ENCODE measurements around the gene KRTAP9-4. TPM values are rescaled to one million over a fixed set of nuclear protein-coding genes. Genes with fewer than 3 reads are reported as not detected.
"Not testable (repeated sequence)": the region's sequence is repeated elsewhere in the genome, so short reads cannot be mapped to it uniquely, and the experiment has no call there.

The KRTAP9-4 gene
- total RNA-seq, 1 experiment from 2014 or later, result not detected

- DNase-seq (ENCODE audit: low read depth), result no peak
These were observed 15.1 kb downstream of the KRTAP9-4 start for GRCh38 chr17:41264599-41264998.

- no peak for DNase-seq (ENCODE audit: low read depth)
These were observed 15.6 kb downstream of the KRTAP9-4 start, which contains the start of gene KRTAP9-6 for GRCh38 chr17:41265078-41265477. TSS of gene KRTAP9-6 (plus strand) at chr17:41265378. CDS start at chr17:41265378, 0 bp downstream.

GRCh38 chr17:41267711-41268110 is 18.2 kb downstream of the KRTAP9-4 start:
- no peak for DNase-seq (ENCODE audit: low read depth)

- not testable (repeated sequence) for DNase-seq (ENCODE audit: low read depth)
These were observed 21.8 kb downstream of the KRTAP9-4 start for GRCh38 chr17:41271323-41271722.

- DNase-seq (ENCODE audit: low read depth), result no peak
These were observed 22.4 kb downstream of the KRTAP9-4 start for GRCh38 chr17:41271858-41272257.

- not testable (repeated sequence) for DNase-seq (ENCODE audit: low read depth)
These were observed 26.2 kb downstream of the KRTAP9-4 start, which contains the start of gene KRTAP9-7 for GRCh38 chr17:41275648-41276190. TSS of gene KRTAP9-7 (plus strand) at chr17:41275698. CDS start at chr17:41275698, 0 bp downstream.

- DNase-seq (ENCODE audit: low read depth), result no peak
These were observed 28.9 kb downstream of the KRTAP9-4 start for GRCh38 chr17:41278176-41278955.

GRCh38 chr17:41284043-41284442 is 34.6 kb downstream of the KRTAP9-4 start:
- DNase-seq (ENCODE audit: low read depth), result no peak

GRCh38 chr17:41284546-41284945 is 35.1 kb downstream of the KRTAP9-4 start:
- DNase-seq (ENCODE audit: low read depth), result no peak

- no peak for DNase-seq (ENCODE audit: low read depth)
These were observed 37.6 kb downstream of the KRTAP9-4 start for GRCh38 chr17:41287050-41287449.

- DNase-seq (ENCODE audit: low read depth), result no peak
These were observed 44.5 kb downstream of the KRTAP9-4 start for GRCh38 chr17:41294016-41294415.

GRCh38 chr17:41296846-41297245 is 47.4 kb downstream of the KRTAP9-4 start:
- no peak for DNase-seq (ENCODE audit: low read depth)

GRCh38 chr17:41298458-41299135 is 49.1 kb downstream of the KRTAP9-4 start:
- no peak for DNase-seq (ENCODE audit: low read depth)

Other genes starting within 250 kb of the KRTAP9-4 start
- not detected in 2 replicates for gene KRTAP3-2, start 249.8 kb upstream of the KRTAP9-4 start, total RNA-seq (2014; rRNA removed; shearing (Covaris generic))
- not detected in 2 replicates for gene KRTAP3-1, start 240.6 kb upstream of the KRTAP9-4 start, total RNA-seq (2014; rRNA removed; shearing (Covaris generic))
- not detected in 2 replicates for gene KRTAP1-5, start 222.5 kb upstream of the KRTAP9-4 start, total RNA-seq (2014; rRNA removed; shearing (Covaris generic))
- gene KRTAP1-4, start 219.5 kb upstream of the KRTAP9-4 start, total RNA-seq (2014; rRNA removed; shearing (Covaris generic)), result not detected in 2 replicates
- not detected in 2 replicates for gene KRTAP1-3, start 214.8 kb upstream of the KRTAP9-4 start, total RNA-seq (2014; rRNA removed; shearing (Covaris generic))
- gene KRTAP1-1, start 208.2 kb upstream of the KRTAP9-4 start, total RNA-seq (2014; rRNA removed; shearing (Covaris generic)), result 1.5 TPM in 1 of 2 replicates, not detected in the other
- not detected in 2 replicates for gene KRTAP2-1, start 202.4 kb upstream of the KRTAP9-4 start, total RNA-seq (2014; rRNA removed; shearing (Covaris generic))
- gene KRTAP2-2, start 194.5 kb upstream of the KRTAP9-4 start, total RNA-seq (2014; rRNA removed; shearing (Covaris generic)), result not detected in 2 replicates
- not detected in 2 replicates for gene KRTAP2-3, start 189.6 kb upstream of the KRTAP9-4 start, total RNA-seq (2014; rRNA removed; shearing (Covaris generic))
- gene KRTAP2-4, start 183.8 kb upstream of the KRTAP9-4 start, total RNA-seq (2014; rRNA removed; shearing (Covaris generic)), result not detected in 2 replicates
- not detected in 2 replicates for gene KRTAP4-7, start 165.5 kb upstream of the KRTAP9-4 start, total RNA-seq (2014; rRNA removed; shearing (Covaris generic))
- gene KRTAP4-8, start 151.5 kb upstream of the KRTAP9-4 start, total RNA-seq (2014; rRNA removed; shearing (Covaris generic)), result not detected in 2 replicates
- gene KRTAP4-16, start 147.5 kb upstream of the KRTAP9-4 start, total RNA-seq (2014; rRNA removed; shearing (Covaris generic)), result not detected in 2 replicates
- gene KRTAP4-9, start 144.3 kb upstream of the KRTAP9-4 start, total RNA-seq (2014; rRNA removed; shearing (Covaris generic)), result not detected in 2 replicates
- not detected in 2 replicates for gene KRTAP4-11, start 131.3 kb upstream of the KRTAP9-4 start, total RNA-seq (2014; rRNA removed; shearing (Covaris generic))
- gene KRTAP4-12, start 125.5 kb upstream of the KRTAP9-4 start, total RNA-seq (2014; rRNA removed; shearing (Covaris generic)), result not detected in 2 replicates
- gene KRTAP4-6, start 109.1 kb upstream of the KRTAP9-4 start, total RNA-seq (2014; rRNA removed; shearing (Covaris generic)), result not detected in 2 replicates
- not detected in 2 replicates for gene KRTAP4-5, start 99.9 kb upstream of the KRTAP9-4 start, total RNA-seq (2014; rRNA removed; shearing (Covaris generic))
- gene KRTAP4-4, start 88.9 kb upstream of the KRTAP9-4 start, total RNA-seq (2014; rRNA removed; shearing (Covaris generic)), result not detected in 2 replicates
- not detected in 2 replicates for gene KRTAP4-3, start 81.5 kb upstream of the KRTAP9-4 start, total RNA-seq (2014; rRNA removed; shearing (Covaris generic))
- gene KRTAP4-2, start 71.5 kb upstream of the KRTAP9-4 start, total RNA-seq (2014; rRNA removed; shearing (Covaris generic)), result not detected in 2 replicates
- not detected in 2 replicates for gene KRTAP4-1, start 64.8 kb upstream of the KRTAP9-4 start, total RNA-seq (2014; rRNA removed; shearing (Covaris generic))
- not detected in 2 replicates for gene KRTAP9-1, start 59.8 kb upstream of the KRTAP9-4 start, total RNA-seq (2014; rRNA removed; shearing (Covaris generic))
- gene KRTAP9-2, start 23.0 kb upstream of the KRTAP9-4 start, total RNA-seq (2014; rRNA removed; shearing (Covaris generic)), result not detected in 2 replicates
- gene KRTAP9-3, start 17.2 kb upstream of the KRTAP9-4 start, total RNA-seq (2014; rRNA removed; shearing (Covaris generic)), result not detected in 2 replicates
- gene KRTAP9-8, start 11.7 kb upstream of the KRTAP9-4 start, total RNA-seq (2014; rRNA removed; shearing (Covaris generic)), result not detected in 2 replicates
- not detected in 2 replicates for gene KRTAP9-9, start 5.7 kb downstream of the KRTAP9-4 start, total RNA-seq (2014; rRNA removed; shearing (Covaris generic))
- not detected in 2 replicates for gene KRTAP9-6, start 15.7 kb downstream of the KRTAP9-4 start, total RNA-seq (2014; rRNA removed; shearing (Covaris generic))
- not detected in 2 replicates for gene KRTAP9-7, start 26.0 kb downstream of the KRTAP9-4 start, total RNA-seq (2014; rRNA removed; shearing (Covaris generic))
- not detected in 2 replicates for gene KRTAP29-1, start 53.2 kb downstream of the KRTAP9-4 start, total RNA-seq (2014; rRNA removed; shearing (Covaris generic))
- not detected in 2 replicates for gene KRTAP16-1, start 59.6 kb downstream of the KRTAP9-4 start, total RNA-seq (2014; rRNA removed; shearing (Covaris generic))
- not detected in 2 replicates for gene KRTAP17-1, start 66.0 kb downstream of the KRTAP9-4 start, total RNA-seq (2014; rRNA removed; shearing (Covaris generic))
- gene KRT33A, start 101.1 kb downstream of the KRTAP9-4 start, total RNA-seq (2014; rRNA removed; shearing (Covaris generic)), result not detected in 2 replicates
- not detected in 2 replicates for gene KRT33B, start 120.1 kb downstream of the KRTAP9-4 start, total RNA-seq (2014; rRNA removed; shearing (Covaris generic))
- 0.46 and 1.4 TPM in 2 replicates for gene KRT34, start 132.6 kb downstream of the KRTAP9-4 start, total RNA-seq (2014; rRNA removed; shearing (Covaris generic))
- gene KRT31, start 147.9 kb downstream of the KRTAP9-4 start, total RNA-seq (2014; rRNA removed; shearing (Covaris generic)), result not detected in 2 replicates
- not detected in 2 replicates for gene KRT37, start 174.9 kb downstream of the KRTAP9-4 start, total RNA-seq (2014; rRNA removed; shearing (Covaris generic))
- gene KRT38, start 191.3 kb downstream of the KRTAP9-4 start, total RNA-seq (2014; rRNA removed; shearing (Covaris generic)), result not detected in 2 replicates
- gene KRT32, start 217.7 kb downstream of the KRTAP9-4 start, total RNA-seq (2014; rRNA removed; shearing (Covaris generic)), result 0.06 TPM in 2 replicates
- not detected in 2 replicates for gene KRT35, start 231.5 kb downstream of the KRTAP9-4 start, total RNA-seq (2014; rRNA removed; shearing (Covaris generic))
- not detected in 2 replicates for gene KRT36, start 240.2 kb downstream of the KRTAP9-4 start, total RNA-seq (2014; rRNA removed; shearing (Covaris generic))

All from Daoy (cell line).